ENCODE data around the gene INSM1. TPM values are rescaled to one million over a fixed set of nuclear protein-coding genes. Genes with fewer than 3 reads are reported as not detected.

The INSM1 gene
- 0.92 and 1.7 TPM in 2 replicates for total RNA-seq
- 1.3 and 2.3 TPM in 2 replicates for polyA plus RNA-seq

GRCh38 chr20:20367575-20368417 lies at the start of gene INSM1:
Gene INSM1, plus strand, starts transcription at chr20:20368104. Its CDS starts 164 bp downstream, at chr20:20368268.
- TF ChIP-seq CTCF (IDR thresholded peaks at IDR 0.05; ENCODE audit: poor library complexity) (no peak), EZH2 (IDR thresholded peaks at IDR 0.05; ENCODE audit: borderline replicate concordance) (peak; percentile 87)
- Histone ChIP-seq H3K4me1 (ENCODE audit: insufficient read depth) (peaks cover 24% of the 10 kb centered on the region), H4K20me1 (ENCODE audit: insufficient read depth, poor library complexity, severe bottlenecking) (no peaks in the 10 kb centered on the region), H3K27ac (no peak within 1 kb of the TSS), H3K9me2 (replicated peaks; ENCODE audit: insufficient read depth) (no peaks in the 10 kb centered on the region), H2AFZ (peak within 1 kb of the TSS; percentile 33), H3K36me3 (replicated peaks; ENCODE audit: insufficient read depth, low read depth) (no peaks in the 10 kb centered on the region), H3K9me3 (ENCODE audit: low read depth) (no peaks in the 10 kb centered on the region), H3K27me3 (peaks cover 88% of the 10 kb centered on the region), H3K4me2 (peak within 1 kb of the TSS; percentile 75), H3K79me2 (no peaks in the 10 kb centered on the region), H3K4me3 (no peak within 1 kb of the TSS)
- no peak for DNase-seq (ENCODE audit: low spot score)
- under 1% methylated on average over 21 of the region's 108 CpGs for WGBS (ENCODE audit: low lambda C conversion rate, missing lambda C conversion rate)

GRCh38 chr20:20318365-20319161 lies 49.3 kb upstream of the INSM1 start:
- TF ChIP-seq EZH2phosphoT487 (IDR thresholded peaks at IDR 0.05; ENCODE audit: low read depth, severe bottlenecking, unreplicated experiment) (no peak), CTCF (IDR thresholded peaks at IDR 0.05; ENCODE audit: poor library complexity) (no peak), EZH2 (IDR thresholded peaks at IDR 0.05; ENCODE audit: borderline replicate concordance) (no peak)
- Histone ChIP-seq H3K27ac (no peak overlapping the region), H2AFZ (no peak overlapping the region), H3K4me3 (no peak overlapping the region), H3K4me2 (no peak overlapping the region), H4K20me1 (ENCODE audit: insufficient read depth, poor library complexity, severe bottlenecking) (no peaks in the 10 kb centered on the region), H3K9me2 (replicated peaks; ENCODE audit: insufficient read depth) (no peaks in the 10 kb centered on the region), H3K9me3 (ENCODE audit: low read depth) (no peaks in the 10 kb centered on the region), H3K27me3 (no peaks in the 10 kb centered on the region), H3K79me2 (no peaks in the 10 kb centered on the region), H3K36me3 (replicated peaks; ENCODE audit: insufficient read depth, low read depth) (no peaks in the 10 kb centered on the region), H3K4me1 (ENCODE audit: insufficient read depth) (no peaks in the 10 kb centered on the region)
- DNase-seq (ENCODE audit: low spot score), result no peak
- 93% methylated on average over 9 of the region's 9 CpGs for WGBS (ENCODE audit: low lambda C conversion rate, missing lambda C conversion rate)

GRCh38 chr20:20321134-20321533 lies 46.8 kb upstream of the INSM1 start:
- no peak for TF ChIP-seq EZH2phosphoT487 (IDR thresholded peaks at IDR 0.05; ENCODE audit: low read depth, severe bottlenecking, unreplicated experiment)
- TF ChIP-seq EZH2 (IDR thresholded peaks at IDR 0.05; ENCODE audit: borderline replicate concordance), result no peak
- no peak for TF ChIP-seq CTCF (IDR thresholded peaks at IDR 0.05; ENCODE audit: poor library complexity)
- Histone ChIP-seq H3K79me2 (no peaks in the 10 kb centered on the region), H3K36me3 (replicated peaks; ENCODE audit: insufficient read depth, low read depth) (no peaks in the 10 kb centered on the region), H3K27ac (no peak overlapping the region), H3K27me3 (no peaks in the 10 kb centered on the region), H2AFZ (no peak overlapping the region), H3K9me3 (ENCODE audit: low read depth) (no peaks in the 10 kb centered on the region), H3K9me2 (replicated peaks; ENCODE audit: insufficient read depth) (no peaks in the 10 kb centered on the region), H3K4me3 (no peak overlapping the region), H4K20me1 (ENCODE audit: insufficient read depth, poor library complexity, severe bottlenecking) (no peaks in the 10 kb centered on the region), H3K4me2 (no peak overlapping the region), H3K4me1 (ENCODE audit: insufficient read depth) (no peaks in the 10 kb centered on the region)
- no peak for DNase-seq (ENCODE audit: low spot score)
- 81% methylated on average over 1 of the region's 1 CpG for WGBS (ENCODE audit: low lambda C conversion rate, missing lambda C conversion rate)

Measured in hepatocyte (in vitro differentiated cells).